Measurements from ENCODE around the gene GBF1.

The GBF1 gene

GRCh38 chr10:102426803-102427287 lies 181.5 kb downstream of the GBF1 start:
- DNase-seq: no peak

- no peak for DNase-seq
Measured at GRCh38 chr10:102429468-102429867, 184.1 kb downstream of the GBF1 start.

GRCh38 chr10:102431452-102432124 lies 186.3 kb downstream of the GBF1 start:
- no peak for DNase-seq

All from activated CD4-positive, alpha-beta T cell treated with anti-CD3 and anti-CD28 coated beads, Interleukin-10, Interleukin-2, amounts not matched to agents 100 ng/mL and 50 ng/mL, durations not matched to agents 16 hours and 8 hours (primary cell).